Ovary (tissue), 3 donors: Measurements from ENCODE around the gene SCN4A.

Source experiments
- CTCF ChIP-seq, 3 donors: fragments of 450-650 bp in 2 of 3; fragments of 200-600 bp in 1 of 3; IDR thresholded peaks; one replicate each; pipeline versions ENCODE4 v1.5.1 to v1.8.0; 2016 to 2022; ENCODE audit warnings: antibody characterized with exemption in 3 of 3, mild to moderate bottlenecking in 1 of 3
- EP300 ChIP-seq: sonication (generic); formaldehyde crosslinking; IDR thresholded peaks from one replicate; pipeline ENCODE4 v1.6.1; 2017; ENCODE audit warnings: antibody characterized with exemption
- POLR2A ChIP-seq: fragments of 450-650 bp; IDR thresholded peaks from one replicate; pipeline ENCODE4 v1.6.1; 2017; ENCODE audit warnings: antibody characterized with exemption, mild to moderate bottlenecking, moderate library complexity
- donor health status: DM: no; HTN: no; CAD: no.

- TF ChIP-seq CTCF (IDR thresholded peaks at IDR 0.05): no peak
- no peak for TF ChIP-seq POLR2A
- no peak for TF ChIP-seq EP300
Observed at GRCh38 chr17:64004903-64005733, 32.4 kb upstream of the SCN4A start.
